Cardiac muscle cell (in vitro differentiated cells and primary cell): ENCODE measurements around the gene CSF1R. TPM values are rescaled to one million over a fixed set of nuclear protein-coding genes. Genes with fewer than 3 reads are reported as not detected.
A peak's percentile ranks its signal among the peaks of the same experiment; 100 is the strongest.

Source experiments
- DNase-seq, 2 donors: peaks; one replicate each; pipeline versions ENCODE4 v3.0.0 to v3.0.0-alpha.2; 2010 to 2017; ENCODE audit warnings: low read depth in 1 of 2, low spot score in 1 of 2
- H3K27ac ChIP-seq: fragments of 200-600 bp; sonication (generic); 2 replicates; pipeline ENCODE4 v1.5.1; 2016
- H3K27me3 ChIP-seq: fragments of 200-600 bp; sonication (generic); 2 replicates; pipeline ENCODE4 v1.6.0; 2016; ENCODE audit warnings: control low read depth
- H3K36me3 ChIP-seq: fragments of 200-600 bp; sonication (generic); 2 replicates; pipeline ENCODE4 v1.5.1; 2016; ENCODE audit warnings: control low read depth
- H3K4me1 ChIP-seq: fragments of 200-600 bp; sonication (generic); 2 replicates; pipeline ENCODE4 v1.8.1; 2017; ENCODE audit warnings: low read depth, mild to moderate bottlenecking, mixed run types
- H3K4me3 ChIP-seq: fragments of 200-600 bp; sonication (generic); 2 replicates; pipeline ENCODE4 v1.5.1; 2016; ENCODE audit warnings: mild to moderate bottlenecking
- H3K9me3 ChIP-seq: fragments of 200-600 bp; sonication (generic); 2 replicates; pipeline ENCODE4 v1.5.1; 2017; ENCODE audit warnings: low read depth, mild to moderate bottlenecking, control low read depth
- polyA plus RNA-seq: library from polyadenylated mRNA; unstranded; fragments of >200 nt; fragmentation: Nextera tagmentation; extraction: Ambion mirVana; gene quantifications from 2 replicates; pipeline ENCODE4 v1.2.1, GENCODE V29; 2016
- total RNA-seq: library from RNA; depleted of rRNA; stranded (reverse); fragments of >200 nt; gene quantifications from 2 replicates; pipeline ENCODE4 v1.2.3, GENCODE V29; 2016
- TF ChIP-seq, protein P1 (sequence below): IDR thresholded peaks from 2 replicates; pipeline ENCODE4 v1.5.1; 2012; ENCODE audit warnings: low read depth, mild to moderate bottlenecking, low read length

CSF1R gene
- total and polyA plus RNA-seq, 2 experiments from 2014 or later = 0.48 TPM; not detected in 1

GRCh38 chr5:150108711-150109514 lies 22.6 kb upstream of the CSF1R start:
- no peaks in the 10 kb centered on the region for H3K9me3 ChIP-seq
- peaks cover 11% of the 10 kb centered on the region for H3K4me1 ChIP-seq
- no peak for DNase-seq
- no peaks in the 10 kb centered on the region for H3K36me3 ChIP-seq
- TF ChIP-seq, protein P1, sequence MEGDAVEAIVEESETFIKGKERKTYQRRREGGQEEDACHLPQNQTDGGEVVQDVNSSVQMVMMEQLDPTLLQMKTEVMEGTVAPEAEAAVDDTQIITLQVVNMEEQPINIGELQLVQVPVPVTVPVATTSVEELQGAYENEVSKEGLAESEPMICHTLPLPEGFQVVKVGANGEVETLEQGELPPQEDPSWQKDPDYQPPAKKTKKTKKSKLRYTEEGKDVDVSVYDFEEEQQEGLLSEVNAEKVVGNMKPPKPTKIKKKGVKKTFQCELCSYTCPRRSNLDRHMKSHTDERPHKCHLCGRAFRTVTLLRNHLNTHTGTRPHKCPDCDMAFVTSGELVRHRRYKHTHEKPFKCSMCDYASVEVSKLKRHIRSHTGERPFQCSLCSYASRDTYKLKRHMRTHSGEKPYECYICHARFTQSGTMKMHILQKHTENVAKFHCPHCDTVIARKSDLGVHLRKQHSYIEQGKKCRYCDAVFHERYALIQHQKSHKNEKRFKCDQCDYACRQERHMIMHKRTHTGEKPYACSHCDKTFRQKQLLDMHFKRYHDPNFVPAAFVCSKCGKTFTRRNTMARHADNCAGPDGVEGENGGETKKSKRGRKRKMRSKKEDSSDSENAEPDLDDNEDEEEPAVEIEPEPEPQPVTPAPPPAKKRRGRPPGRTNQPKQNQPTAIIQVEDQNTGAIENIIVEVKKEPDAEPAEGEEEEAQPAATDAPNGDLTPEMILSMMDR = no peak
- H3K4me3 ChIP-seq = no peak overlapping the region
- H3K27me3 ChIP-seq = no peaks in the 10 kb centered on the region
- no peak overlapping the region for H3K27ac ChIP-seq

DNA sequence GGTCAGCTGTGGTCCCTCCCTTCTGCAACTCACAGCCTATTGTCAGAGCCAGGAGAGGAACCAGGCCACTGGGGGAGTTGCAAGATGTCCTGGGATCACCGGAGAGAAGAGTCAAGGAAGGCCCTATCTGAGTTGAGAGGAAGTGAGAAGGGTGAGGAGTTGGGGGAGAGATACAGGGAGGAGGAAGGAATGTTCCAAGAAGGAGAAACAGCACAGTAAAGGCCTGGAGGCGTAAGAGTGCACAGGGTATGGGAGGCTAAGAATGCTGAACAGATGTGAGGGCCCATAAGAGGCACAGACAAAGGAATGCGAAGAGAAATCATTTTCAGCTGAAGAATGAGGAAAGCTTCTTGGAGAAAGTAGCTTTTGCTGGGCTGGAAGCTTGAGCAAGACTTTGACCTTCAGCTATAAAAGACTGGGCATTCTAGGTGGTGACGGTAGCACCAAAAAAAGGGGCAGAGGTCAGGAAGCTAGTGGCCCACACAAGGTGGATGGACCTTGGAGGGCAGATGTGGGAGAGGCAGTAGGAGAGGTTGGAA lies 21.6 kb upstream of the CSF1R start:
- Histone ChIP-seq H3K27ac (no peak overlapping the region), H3K9me3 (no peaks in the 10 kb centered on the region), H3K27me3 (no peaks in the 10 kb centered on the region), H3K4me3 (no peak overlapping the region), H3K36me3 (no peaks in the 10 kb centered on the region), H3K4me1 (peaks cover 11% of the 10 kb centered on the region)
- TF ChIP-seq, protein P1 = no peak
- peak in 1 of 2 donors; percentile 72 for DNase-seq

DNA sequence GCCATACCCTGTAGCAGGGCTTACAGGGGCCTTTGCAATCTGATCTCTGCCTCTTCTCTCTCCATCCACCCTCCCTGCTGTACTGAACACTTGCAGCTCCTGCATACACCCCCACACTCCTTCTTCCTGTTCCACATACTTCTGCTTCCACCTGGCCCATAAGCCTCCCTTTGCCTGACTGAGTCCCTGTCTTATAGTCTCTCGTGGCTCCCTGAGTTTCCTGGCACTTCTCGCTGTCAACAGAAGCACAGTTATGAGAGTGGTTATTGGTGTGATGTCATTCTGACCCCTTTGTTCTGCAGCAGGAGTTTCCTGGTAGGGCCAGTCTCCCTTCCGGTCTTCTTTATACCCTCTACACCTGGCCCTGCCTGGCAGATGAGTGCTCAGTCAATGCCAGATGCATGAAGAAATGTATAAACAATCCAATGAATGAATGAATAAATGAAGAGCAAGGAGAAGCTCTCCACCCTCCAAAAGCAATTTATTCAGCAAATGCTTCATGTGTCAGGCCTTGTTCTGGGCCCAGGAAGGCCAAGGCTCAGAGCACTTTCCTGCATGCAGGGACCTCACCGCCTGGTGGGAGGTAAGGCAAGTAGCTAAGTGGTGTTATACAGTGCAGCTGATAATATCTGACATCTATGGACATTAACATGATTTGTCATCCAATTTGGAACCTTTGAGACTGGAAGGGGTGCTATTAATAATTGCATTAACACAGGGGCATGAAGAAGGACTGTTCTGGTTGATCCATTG lies 20.5 kb upstream of the CSF1R start:
- DNase-seq = no peak
- H3K9me3 ChIP-seq = no peaks in the 10 kb centered on the region
- peaks cover 11% of the 10 kb centered on the region for H3K4me1 ChIP-seq
- TF ChIP-seq, protein P1 = no peak
- H3K36me3 ChIP-seq = no peaks in the 10 kb centered on the region
- no peak overlapping the region for H3K4me3 ChIP-seq
- H3K27ac ChIP-seq = no peak overlapping the region
- H3K27me3 ChIP-seq = no peaks in the 10 kb centered on the region

GRCh38 chr5:150105928-150106615 lies 19.7 kb upstream of the CSF1R start:
- Histone ChIP-seq H3K27ac (no peak overlapping the region), H3K36me3 (no peaks in the 10 kb centered on the region), H3K4me1 (peaks cover 11% of the 10 kb centered on the region), H3K4me3 (no peak overlapping the region), H3K9me3 (no peaks in the 10 kb centered on the region), H3K27me3 (no peaks in the 10 kb centered on the region)
- no peak for DNase-seq
- TF ChIP-seq, protein P1 = no peak

- Histone ChIP-seq H3K4me3 (no peak overlapping the region), H3K4me1 (peaks cover 9% of the 10 kb centered on the region), H3K36me3 (no peaks in the 10 kb centered on the region), H3K27me3 (no peaks in the 10 kb centered on the region), H3K9me3 (no peaks in the 10 kb centered on the region), H3K27ac (no peak overlapping the region)
- TF ChIP-seq, protein P1 = no peak
- DNase-seq = no peak
These were observed 18.2 kb upstream of the CSF1R start for GRCh38 chr5:150104550-150104870.
